PFSK-1 (cell line): ENCODE data around the gene IP6K1.

ENCODE experiments used
- POLR2AphosphoS5 ChIP-seq: IDR thresholded peaks from 2 replicates; pipeline ENCODE4 v1.6.1; 2012; ENCODE audit warnings: low read depth, mild to moderate bottlenecking, control low read depth, low read length, moderate library complexity
- TAF1 ChIP-seq: IDR thresholded peaks from 2 replicates; pipeline ENCODE4 v1.6.1; 2012; ENCODE audit warnings: low read length, control low read depth, borderline replicate concordance; ENCODE audit not compliant: insufficient read depth

- no peak for TF ChIP-seq TAF1
- no peak for TF ChIP-seq POLR2AphosphoS5
Measured at GRCh38 chr3:49727154-49727923, 59.0 kb downstream of the IP6K1 start.
